ENCODE measurements around the gene AHSA1.

GRCh38 chr14:77502109-77502782 lies 44.4 kb downstream of the AHSA1 start:
- no peak for TF ChIP-seq POLR2A (IDR thresholded peaks at IDR 0.05)
- no peak for TF ChIP-seq CTCF (IDR thresholded peaks at IDR 0.05)
